Stimulated activated CD8-positive, alpha-beta memory T cell treated with anti-CD3 and anti-CD28 coated beads, Interleukin-15, amount 100 ng/mL, for 1 hour (primary cell): ENCODE measurements around the gene ZNF384.

Experiments used
- DNase-seq: peaks from one replicate; pipeline ENCODE4 v3.0.0-alpha.2; 2020; ENCODE audit warnings: low read depth

Gene ZNF384

GRCh38 chr12:6620885-6621274, 68.3 kb downstream of the ZNF384 start:
- no peak for DNase-seq

GRCh38 chr12:6620137-6620884, 68.9 kb downstream of the ZNF384 start:
- DNase-seq = no peak

- no peak for DNase-seq
Measured at GRCh38 chr12:6618483-6619225, 70.5 kb downstream of the ZNF384 start.
